ENCODE results near the gene NTM. TPM values are rescaled to one million over a fixed set of nuclear protein-coding genes. Genes with fewer than 3 reads are reported as not detected.

Gene NTM
- total RNA-seq, 1 experiment from 2014 or later, result not detected

DNA sequence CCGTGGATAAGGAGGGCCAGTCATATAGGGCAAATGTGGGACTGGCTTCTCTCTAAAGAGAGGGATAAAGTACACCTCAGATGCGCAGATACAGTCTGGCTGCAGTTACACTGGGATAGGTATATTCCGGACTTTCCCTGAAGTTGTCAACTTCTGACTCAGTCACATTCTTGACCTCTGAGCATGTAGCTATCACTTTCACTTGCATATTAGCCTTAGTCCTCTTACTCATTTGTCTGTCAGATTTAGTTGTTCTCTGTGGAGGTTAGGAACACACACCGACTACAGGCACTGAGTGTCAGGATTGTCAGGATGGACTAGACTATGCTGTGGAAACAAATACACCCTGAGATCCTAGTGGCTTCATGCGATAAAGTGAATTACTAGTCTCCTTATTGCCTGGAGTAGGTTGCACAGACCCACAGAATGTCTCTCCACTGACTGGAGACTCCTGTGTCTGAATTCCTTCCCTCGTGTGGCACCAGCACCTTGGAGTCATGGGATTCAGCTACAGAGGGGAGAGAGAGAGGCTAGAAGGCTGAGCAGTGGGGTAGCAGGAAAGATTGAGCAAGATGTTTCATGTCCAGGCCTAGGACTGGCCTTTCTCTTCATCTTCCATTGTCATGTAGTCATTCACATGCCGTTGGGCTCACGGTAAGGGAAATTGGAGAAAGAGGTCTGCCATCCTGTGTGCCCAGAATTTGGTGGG, 654.3 kb downstream of the NTM start:
- Histone ChIP-seq H3K79me2 (ENCODE audit: insufficient read depth, low read length) (no peaks in the 10 kb centered on the region), H3K36me3 (ENCODE audit: control insufficient read depth in 1 of 2, insufficient read depth in 2 of 2, low read length in 2 of 2) (no peaks in the 10 kb centered on the region), H3K27me3 (ENCODE audit: insufficient read depth, low read length) (no peaks in the 10 kb centered on the region), H4K20me1 (ENCODE audit: insufficient read depth) (no peaks in the 10 kb centered on the region), H3K4me3 (replicated peaks in 1 of 2; ENCODE audit: low read depth in 1 of 2, low read length in 2 of 2) (no peak overlapping the region), H3K4me2 (ENCODE audit: low read length) (no peak overlapping the region), H3K9me3 (ENCODE audit: control insufficient read depth in 1 of 2, insufficient read depth in 1 of 2, low read depth in 1 of 2, low read length in 2 of 2) (peaks cover 7 to 32% of the 10 kb centered on the region in 2 experiments; a peak in 2 of 4 replicates), H2AFZ (ENCODE audit: low read depth, low read length, poor library complexity, severe bottlenecking) (no peak overlapping the region), H3K4me1 (ENCODE audit: control insufficient read depth in 1 of 2, insufficient read depth in 2 of 2, low read length in 2 of 2) (no peaks in the 10 kb centered on the region), H3K27ac (ENCODE audit: low read depth, low read length) (no peak overlapping the region), H3K9me2 (ENCODE audit: insufficient read depth) (no peaks in the 10 kb centered on the region), H3K9ac (ENCODE audit: low read length) (no peak overlapping the region)
- BruUV-seq (replicated peaks), result no TSS peak
- POLR2A ChIA-PET, result no interaction called here
- CTCF ChIA-PET, result no interaction called here
- DNase-seq (ENCODE audit: low read depth, low spot score), result no peak
- no peak for ATAC-seq
- RAD21 ChIA-PET (ENCODE audit: low non-redundant PET in 1 of 2, low total read pairs in 2 of 2, uncharacterized antibody in 2 of 2, unreplicated experiment in 2 of 2), result no interaction called here
- TF ChIP-seq FOSL1 (IDR thresholded peaks at IDR 0.05; ENCODE audit: low read depth) (no peak), SRF (IDR thresholded peaks at IDR 0.05; ENCODE audit: low read depth) (no peak), MAX (IDR thresholded peaks at IDR 0.05) (no peak), POLR2A (IDR thresholded peaks at IDR 0.05; ENCODE audit: borderline replicate concordance, extremely low read depth, insufficient read depth, insufficient read length) (no peak), EGR1 (IDR thresholded peaks at IDR 0.05; ENCODE audit: low read depth) (no peak), ELF1 (IDR thresholded peaks at IDR 0.05; ENCODE audit: borderline replicate concordance, low read depth) (no peak), ZNF274 (IDR thresholded peaks at IDR 0.05; ENCODE audit: low read depth, low read length) (no peak)
- TF ChIP-seq, protein P1, sequence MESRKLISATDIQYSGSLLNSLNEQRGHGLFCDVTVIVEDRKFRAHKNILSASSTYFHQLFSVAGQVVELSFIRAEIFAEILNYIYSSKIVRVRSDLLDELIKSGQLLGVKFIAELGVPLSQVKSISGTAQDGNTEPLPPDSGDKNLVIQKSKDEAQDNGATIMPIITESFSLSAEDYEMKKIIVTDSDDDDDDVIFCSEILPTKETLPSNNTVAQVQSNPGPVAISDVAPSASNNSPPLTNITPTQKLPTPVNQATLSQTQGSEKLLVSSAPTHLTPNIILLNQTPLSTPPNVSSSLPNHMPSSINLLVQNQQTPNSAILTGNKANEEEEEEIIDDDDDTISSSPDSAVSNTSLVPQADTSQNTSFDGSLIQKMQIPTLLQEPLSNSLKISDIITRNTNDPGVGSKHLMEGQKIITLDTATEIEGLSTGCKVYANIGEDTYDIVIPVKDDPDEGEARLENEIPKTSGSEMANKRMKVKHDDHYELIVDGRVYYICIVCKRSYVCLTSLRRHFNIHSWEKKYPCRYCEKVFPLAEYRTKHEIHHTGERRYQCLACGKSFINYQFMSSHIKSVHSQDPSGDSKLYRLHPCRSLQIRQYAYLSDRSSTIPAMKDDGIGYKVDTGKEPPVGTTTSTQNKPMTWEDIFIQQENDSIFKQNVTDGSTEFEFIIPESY (IDR thresholded peaks at IDR 0.05; ENCODE audit: extremely low read depth, insufficient replicate concordance, low read length), result no peak
- TF ChIP-seq, protein P2, sequence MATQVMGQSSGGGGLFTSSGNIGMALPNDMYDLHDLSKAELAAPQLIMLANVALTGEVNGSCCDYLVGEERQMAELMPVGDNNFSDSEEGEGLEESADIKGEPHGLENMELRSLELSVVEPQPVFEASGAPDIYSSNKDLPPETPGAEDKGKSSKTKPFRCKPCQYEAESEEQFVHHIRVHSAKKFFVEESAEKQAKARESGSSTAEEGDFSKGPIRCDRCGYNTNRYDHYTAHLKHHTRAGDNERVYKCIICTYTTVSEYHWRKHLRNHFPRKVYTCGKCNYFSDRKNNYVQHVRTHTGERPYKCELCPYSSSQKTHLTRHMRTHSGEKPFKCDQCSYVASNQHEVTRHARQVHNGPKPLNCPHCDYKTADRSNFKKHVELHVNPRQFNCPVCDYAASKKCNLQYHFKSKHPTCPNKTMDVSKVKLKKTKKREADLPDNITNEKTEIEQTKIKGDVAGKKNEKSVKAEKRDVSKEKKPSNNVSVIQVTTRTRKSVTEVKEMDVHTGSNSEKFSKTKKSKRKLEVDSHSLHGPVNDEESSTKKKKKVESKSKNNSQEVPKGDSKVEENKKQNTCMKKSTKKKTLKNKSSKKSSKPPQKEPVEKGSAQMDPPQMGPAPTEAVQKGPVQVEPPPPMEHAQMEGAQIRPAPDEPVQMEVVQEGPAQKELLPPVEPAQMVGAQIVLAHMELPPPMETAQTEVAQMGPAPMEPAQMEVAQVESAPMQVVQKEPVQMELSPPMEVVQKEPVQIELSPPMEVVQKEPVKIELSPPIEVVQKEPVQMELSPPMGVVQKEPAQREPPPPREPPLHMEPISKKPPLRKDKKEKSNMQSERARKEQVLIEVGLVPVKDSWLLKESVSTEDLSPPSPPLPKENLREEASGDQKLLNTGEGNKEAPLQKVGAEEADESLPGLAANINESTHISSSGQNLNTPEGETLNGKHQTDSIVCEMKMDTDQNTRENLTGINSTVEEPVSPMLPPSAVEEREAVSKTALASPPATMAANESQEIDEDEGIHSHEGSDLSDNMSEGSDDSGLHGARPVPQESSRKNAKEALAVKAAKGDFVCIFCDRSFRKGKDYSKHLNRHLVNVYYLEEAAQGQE (IDR thresholded peaks at IDR 0.05; ENCODE audit: low read depth), result no peak
- intact Hi-C loops (cut with micrococcal nuclease), result no loop called here

Measured in HCT116 (cell line).